NCI-H446 (cell line): Measurements from ENCODE around the gene PEMT.

Experiments
- DNase-seq, 2 experiments: peaks; one replicate each; lab custom pipeline; 2025; lab: John Stamatoyannopoulos, UW

The PEMT gene

GRCh38 chr17:17535957-17536356 lies 55.6 kb downstream of the PEMT start:
- peak in 1 of 2 experiments; percentile 58 for DNase-seq

DNA sequence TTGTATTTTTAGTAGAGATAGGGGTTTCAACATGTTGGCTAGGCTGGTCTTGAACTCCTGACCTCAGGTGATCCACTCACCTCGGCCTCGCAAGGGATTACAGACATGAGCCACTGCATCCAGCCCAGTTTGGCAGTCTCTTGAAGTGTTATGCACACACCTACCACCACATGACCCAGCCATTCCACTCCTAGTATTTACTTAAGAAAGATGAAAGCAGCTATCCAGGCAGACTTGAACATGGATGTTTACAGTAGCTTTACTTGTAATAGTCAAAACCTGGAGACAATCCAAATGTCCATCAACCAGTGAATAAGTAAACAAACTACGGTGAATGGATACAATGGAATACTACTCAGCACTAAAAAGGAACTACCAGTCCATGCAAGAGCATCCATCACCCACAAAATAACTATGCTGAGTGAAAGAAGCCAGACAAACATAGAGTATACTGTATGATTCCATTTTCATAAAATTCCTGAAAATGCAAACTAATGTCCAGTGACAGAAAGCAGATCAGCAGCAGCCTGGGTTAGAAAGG lies 57.5 kb downstream of the PEMT start:
- DNase-seq: no peak

DNA sequence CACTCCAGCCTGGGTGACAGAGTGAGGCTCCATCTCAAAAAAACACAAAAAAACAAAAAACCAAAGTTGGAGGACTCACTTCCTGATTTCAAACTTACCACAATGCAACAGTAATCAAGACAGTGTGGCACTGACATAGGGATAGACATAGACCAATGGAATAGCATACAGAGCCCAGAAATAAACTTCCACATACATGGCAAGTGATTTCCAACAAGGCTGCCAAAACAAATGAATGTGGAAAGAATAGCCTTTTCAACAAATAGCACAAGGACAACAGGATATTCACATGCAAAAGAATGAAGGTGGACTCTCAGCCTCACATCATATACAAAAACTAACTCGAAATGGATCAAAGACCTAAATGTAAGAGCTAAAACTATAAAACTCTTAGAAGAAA lies 58.5 kb downstream of the PEMT start:
- DNase-seq: no peak

DNA sequence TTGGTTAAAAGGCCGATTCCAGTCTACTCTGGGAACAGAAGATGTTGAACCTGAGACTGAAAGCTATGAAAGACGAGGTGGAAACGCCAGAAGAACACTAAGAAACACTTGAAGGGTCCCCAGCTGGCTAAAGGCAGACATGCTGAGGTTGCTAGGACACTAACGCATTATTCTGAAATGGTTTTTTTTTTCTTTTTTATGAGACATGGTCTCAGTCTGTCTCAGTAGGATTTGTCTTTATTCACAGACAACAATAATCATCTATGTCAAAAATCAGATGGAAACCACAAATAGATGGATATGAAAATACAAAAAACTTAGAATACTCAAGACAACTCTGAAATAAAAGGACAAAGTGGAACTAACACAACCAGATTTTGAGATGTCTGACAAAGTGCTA lies 60.4 kb downstream of the PEMT start:
- no peak for DNase-seq

DNA sequence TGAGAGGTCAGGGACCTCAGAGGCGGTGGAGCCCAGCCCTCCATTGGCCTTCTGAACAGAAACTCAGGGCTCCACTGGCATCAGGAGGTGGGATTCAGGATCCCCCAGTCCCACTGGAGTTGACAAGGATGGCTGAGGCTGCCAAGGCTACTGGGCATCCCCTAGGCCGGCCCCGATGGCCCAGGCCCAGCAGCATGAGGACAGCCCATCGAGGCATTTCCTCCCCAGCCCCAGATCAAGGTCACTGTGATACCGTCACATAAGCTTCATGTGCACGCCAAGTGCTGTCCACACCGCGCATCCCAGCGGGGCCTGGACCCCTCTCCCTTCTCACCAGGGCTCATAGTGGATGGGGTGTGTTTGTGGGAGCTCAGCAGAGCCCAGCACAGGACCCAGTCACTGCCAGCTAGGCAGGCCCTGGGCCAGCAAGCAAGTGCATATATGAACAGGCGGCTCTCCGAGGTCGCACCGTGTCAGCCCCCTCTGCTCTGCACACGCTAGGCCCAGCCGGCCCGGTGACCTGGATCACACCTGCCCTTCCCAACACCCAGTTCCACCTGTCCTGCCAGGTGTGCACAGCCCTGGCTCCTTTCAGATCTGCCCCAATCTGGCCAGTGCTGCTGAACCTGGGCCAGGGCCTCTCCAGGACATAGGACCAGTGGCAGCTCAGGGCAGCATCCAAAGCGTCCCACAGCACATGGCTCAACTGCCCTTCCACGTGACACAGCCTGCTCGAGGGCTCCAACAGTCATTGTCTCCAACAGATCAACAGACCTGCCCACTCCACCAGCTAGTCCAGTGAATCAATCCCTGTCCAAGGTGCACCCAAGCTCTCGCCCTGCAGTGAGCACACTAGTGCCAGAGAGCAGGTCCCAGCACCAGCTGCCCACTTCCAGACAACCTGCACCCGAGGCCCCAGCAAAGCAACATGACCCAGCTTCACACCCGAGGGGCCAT lies 62.5 kb downstream of the PEMT start:
- no peak for DNase-seq

- DNase-seq: no peak
Observed at GRCh38 chr17:17527956-17528500, 63.5 kb downstream of the PEMT start.

GRCh38 chr17:17527534-17527933 lies 64.0 kb downstream of the PEMT start:
- no peak for DNase-seq

DNA sequence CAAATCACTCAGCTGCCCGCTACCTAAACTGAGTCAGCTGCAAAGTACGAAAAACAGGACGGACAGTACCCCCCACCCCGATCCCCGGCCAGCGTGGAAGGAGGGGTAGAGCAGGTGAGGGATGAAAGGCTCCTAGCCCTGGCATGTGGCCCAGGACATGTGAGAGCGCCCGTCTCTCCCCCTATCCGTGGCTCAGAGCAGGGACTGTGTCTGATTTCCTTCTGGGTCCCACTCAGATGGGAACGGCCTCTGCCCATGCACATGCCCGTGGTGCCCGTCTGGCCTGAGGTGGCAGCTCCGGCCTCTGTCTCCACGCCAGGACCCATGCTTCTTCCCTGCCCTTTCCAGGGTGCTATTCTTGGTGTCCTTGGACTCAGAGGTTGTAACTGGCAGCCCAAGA lies 65.1 kb downstream of the PEMT start:
- no peak for DNase-seq

DNA sequence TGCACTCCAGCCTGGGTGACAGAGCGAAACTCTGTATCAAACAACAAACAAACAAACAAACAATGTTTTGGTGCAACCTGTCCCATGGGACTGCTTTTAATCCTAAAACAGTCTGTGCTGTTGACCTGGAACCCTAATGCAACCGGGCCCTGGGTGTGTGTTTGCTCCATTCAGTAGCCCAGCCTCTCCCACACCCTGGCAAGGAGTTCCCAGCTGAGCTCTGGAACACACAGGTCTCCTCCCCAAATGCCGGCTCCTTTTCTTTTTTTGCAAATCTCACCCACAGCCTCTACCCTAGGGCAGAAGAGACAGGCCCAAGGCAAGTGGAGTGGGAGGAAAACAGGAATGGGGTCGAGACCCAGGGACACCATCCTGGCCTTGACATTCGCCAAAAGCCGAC lies 65.6 kb downstream of the PEMT start:
- no peak for DNase-seq

GRCh38 chr17:17525311-17525710 lies 66.2 kb downstream of the PEMT start:
- DNase-seq: no peak

DNA sequence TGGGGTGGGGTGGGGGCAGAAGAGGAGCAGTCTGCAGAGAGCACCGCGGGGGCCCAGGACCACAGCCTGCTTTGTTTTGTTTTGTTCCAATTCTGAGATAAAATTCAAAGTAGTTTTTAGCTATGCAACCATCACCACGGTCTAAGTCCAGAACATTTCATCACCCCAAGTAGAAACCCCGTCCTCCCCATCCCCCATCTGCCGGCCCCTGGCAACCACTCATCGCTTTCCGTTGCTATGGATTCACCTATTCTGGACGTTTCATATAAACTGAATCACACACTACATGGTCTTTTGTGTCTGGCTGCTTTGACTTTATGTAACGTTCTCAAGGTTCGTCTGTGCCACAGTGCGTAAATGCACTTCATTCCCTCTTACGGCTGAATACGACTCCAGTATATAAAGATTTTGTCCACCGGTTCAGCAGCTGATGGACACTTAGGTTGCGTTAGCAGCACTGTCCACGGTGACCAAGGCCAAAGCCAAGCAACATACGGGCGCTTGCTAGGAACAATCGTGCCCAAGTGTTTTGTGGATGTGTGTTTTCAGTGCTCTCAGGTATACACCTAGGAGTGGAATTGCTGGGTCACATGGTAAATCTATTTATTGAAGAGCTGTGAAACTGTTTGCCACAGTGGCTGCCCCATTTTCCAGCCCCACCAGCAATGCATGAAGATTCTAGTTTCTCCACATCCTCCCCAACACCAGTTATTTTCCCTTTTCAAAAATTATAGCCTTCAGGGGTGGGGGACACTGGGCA lies 67.6 kb downstream of the PEMT start:
- no peak for DNase-seq

DNA sequence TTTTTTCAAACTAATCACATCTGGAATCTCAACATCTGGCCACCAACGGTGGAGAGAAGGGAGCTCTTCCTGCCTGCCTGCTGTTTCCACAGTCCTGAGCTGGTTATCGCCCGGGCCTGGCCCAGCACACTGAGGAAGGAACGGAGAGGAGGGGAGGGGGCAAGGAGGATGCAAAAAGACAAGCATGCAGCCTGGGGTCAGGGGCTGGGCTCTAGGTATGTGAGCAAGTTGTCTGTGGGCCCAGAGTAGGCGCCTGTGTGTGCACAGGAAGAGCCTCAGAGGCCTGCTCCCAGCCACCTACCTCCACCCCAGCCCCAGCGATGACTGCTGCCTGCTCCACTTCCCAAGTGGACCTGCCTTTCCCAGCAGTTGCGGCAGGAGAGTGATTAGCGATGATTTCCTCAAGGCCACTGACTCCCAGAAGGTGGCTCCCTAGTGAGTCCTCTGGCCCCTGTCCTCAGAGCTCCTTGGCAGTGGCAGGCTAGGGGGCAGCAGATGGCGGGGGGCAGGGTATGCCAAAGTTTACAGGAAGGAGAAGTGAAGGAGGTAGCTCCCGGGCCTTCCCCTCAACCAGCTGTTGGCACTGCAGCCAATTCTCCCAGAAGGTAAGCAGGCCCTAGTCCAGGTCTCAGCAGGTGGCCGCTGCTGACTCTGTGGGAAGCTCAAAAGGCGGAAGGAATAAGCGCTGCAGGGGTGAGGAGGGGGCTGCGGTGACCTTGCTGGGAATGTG lies 68.3 kb downstream of the PEMT start:
- DNase-seq: peak; percentile 49 to 88

DNA sequence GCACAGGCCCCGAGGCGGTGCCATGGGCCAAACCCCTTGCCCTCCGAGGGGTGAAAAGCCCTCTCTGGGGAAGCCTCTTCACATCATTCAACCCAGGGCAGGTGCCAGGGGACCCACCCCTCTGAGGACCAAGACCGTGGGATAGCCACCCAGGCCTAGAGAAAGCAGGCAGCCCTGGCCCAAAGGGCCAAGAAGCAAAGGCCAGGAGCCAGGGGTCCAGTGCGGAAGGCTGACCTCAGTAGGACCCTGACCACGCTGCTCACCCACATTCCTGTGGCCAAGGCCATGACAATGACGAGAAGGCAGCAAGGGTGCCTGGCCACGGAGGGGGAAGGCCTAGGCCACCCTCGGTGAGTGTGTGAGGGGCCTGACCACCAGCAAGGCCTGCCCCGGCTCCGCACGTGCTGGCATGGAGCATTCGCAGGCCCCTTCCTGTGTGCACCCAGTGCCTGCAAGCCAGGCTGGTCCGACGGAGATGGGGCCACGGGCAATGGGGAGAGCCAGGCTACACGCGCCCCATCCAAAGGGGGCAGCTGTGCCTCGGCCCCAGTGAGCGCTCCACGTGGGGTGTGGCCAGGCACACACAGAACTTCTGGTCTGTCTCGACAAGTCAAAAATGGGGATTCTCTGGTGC lies 70.8 kb downstream of the PEMT start:
- DNase-seq: no peak

DNA sequence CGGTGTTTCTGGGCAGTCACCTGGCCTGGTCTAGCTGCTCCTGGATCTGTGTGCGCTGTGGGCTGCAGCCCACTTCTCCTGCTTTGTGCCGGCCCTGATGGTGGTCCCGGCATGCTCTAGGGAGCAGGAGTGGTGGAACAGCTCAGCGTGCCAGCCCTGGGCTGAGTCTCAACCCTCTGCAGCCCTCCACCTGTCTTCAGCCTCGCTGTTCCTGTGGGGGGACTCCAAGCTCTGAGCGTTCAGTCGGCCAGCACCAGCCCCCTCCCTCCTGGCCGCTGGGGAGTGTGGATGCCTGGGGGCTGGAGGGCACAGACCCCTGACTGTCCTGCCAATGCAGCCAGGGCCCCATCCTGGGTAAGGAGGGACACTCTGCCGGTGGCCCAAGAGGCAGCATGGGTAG lies 71.6 kb downstream of the PEMT start:
- no peak for DNase-seq

GRCh38 chr17:17518951-17519350 lies 72.6 kb downstream of the PEMT start:
- DNase-seq: no peak

- DNase-seq: no peak
Observed at GRCh38 chr17:17518014-17518413, 73.5 kb downstream of the PEMT start.

DNA sequence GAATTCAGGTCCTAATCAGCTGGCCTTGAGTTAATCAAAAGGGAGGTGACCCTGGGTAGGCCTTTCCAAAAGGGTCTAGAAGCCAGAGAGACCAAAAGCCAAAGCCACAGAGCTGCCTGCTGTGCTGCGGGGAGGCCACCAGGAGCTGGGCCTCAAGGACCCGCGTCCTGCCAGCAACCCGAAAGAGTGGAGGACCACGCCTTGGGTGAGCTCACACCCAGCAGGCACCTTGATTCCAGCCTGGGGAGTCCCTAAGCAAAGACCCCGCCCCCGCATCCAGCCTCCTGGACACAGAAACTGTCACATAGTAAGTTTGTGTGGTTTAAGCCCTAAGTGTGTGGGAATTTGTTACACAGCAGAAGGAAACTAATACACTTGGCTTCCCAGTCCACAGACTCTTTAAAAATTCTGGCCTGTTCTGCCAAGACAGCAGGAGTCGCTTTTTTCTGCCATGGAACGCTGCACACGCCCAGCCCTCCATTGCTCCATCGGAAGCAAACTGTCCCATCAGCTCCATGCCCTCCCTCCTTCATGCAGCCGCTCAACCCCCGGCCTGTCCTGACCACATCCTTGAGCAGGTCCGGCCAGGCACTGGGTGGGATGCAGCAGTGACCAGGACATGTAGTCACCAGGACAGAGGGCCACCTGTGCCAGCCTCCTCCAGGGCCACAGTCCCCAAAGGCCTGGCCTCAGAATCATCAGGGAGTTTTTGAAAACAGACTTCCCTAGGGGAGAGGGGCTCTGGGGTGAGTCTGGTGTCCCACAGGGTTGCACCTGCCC lies 74.4 kb downstream of the PEMT start:
- DNase-seq: no peak

DNA sequence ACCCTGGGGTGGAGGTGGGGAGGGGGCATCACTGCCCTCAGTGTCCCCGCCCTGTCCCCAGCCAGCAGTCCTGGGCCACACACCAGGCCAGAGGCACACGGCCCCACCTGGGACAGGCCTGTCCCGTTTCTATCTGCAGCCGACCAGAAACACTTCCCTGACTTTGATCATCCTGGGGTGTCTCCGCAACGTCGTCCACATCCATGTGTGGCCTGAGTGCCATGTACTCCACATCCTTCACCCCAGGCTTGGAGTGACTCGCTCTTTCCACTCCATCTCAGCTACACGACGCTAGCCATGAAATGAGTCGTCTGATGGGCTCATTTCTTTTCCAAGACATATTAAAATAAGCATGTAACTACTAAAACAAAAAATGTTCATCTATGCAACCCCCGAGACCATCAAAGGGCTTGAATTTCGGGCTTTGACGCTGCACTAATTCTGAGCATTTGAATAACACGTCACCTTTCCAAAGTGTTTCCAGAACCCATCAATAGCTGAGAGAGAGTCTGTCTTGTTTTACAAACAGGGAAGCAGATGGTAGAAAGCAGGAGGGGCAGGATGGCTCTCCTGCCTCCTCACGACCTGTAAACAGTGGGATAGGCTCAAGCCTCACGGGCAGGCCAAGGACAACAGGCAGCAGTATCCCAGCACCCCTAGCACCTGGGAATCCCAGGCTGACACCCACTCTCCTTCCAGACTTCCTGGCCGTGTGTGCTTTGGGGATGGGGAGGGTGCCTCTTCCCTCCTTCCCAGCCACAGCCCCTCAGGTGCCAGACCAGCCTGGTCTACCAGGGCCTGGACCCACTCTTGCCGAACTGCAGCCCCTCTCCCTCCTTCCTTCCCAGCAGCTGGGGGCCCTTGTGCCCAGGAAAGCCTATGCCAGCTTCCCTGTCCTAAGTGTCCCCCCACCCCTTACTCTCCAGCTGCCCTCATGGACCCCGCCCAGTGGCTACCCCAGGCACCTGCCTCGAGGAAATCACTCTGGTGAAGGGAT lies 75.3 kb downstream of the PEMT start:
- no peak for DNase-seq
